ENCODE measurements around the gene LRR1. TPM values are rescaled to one million over a fixed set of nuclear protein-coding genes. Genes with fewer than 3 reads are reported as not detected.

LRR1 gene
- total and polyA plus RNA-seq, 9 of the 15 experiments (the other 6 are each of a cell fraction or from before 2014, with no cell fraction given), result 26.5 to 58.1 (median 31.8) TPM

DNA sequence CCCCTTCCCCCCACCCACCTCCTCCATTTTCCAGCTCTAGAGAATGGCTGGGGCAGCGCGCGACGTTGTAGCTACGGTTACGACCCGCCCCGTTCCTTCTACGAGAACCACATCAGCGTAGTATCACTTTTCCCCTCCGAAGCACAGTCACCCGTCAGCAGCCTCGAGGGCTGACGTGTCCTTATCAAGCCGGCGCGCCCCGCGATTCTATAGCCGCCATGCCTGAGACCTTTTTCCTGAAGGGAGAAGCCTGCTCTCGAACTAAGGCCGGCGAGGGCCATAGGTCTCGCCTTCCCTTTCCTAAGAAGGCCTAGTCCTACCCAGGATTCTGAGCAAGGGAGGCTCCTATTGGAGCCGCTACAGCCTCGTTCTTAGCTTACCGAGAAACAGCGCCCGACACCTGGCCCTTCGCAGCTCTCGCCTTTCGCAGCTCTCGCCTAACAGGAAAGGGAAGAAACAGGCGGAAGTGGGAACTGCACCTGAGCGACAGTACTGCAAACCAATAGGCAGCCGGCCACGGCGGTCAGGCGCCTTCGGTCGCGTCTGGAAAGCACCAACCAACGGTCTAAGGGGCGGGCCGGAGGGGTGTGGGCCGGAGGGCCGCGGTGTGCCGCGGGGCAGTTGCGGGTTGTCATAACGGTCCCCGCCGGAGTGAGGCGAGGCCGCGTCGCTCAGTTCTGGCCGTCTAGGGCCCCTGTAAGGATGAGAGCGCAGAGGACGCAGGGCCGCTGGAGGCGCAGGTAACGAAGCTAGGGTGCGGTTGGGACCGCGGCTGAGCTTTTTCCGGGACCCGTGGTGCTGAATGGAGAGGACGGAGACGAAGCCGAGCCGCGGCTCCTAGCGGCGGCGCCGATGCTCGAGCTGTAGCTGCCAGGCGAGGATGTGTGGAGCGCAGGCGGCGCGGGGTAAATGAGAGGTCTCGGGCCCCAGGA lies 21.7 kb downstream of the LRR1 start, which contains the start of the genes MGAT2 and RPL36AL:
TSS of gene MGAT2 (plus strand) at position 618 of the 932 bp plus-strand sequence. CDS start 470 bp downstream, outside the sequence.
TSS of gene RPL36AL (minus strand) at position 445 of the 932 bp plus-strand sequence. CDS start 1,522 bp downstream, outside the sequence.
- POLR2A ChIA-PET, result interaction anchor here (0.6 to 5.3 kb wide), 19 partner anchors 8 to 1178 kb away, joined by 3 to 36 read pairs (median 3); partner anchors contain the start of genes DNAAF2, KLHDC2, LRR1 and NEMF
- TF ChIP-seq HMGN3 (IDR thresholded peaks at IDR 0.05; ENCODE audit: borderline replicate concordance, extremely low read depth, insufficient read length, low read depth, low read length) (peak; percentile 70), ELF2 (CRISPR knock-in tag; IDR thresholded peaks at IDR 0.05) (peak; percentile 31; the same call in 1 of the 2 replicates), KLF6 (CRISPR knock-in tag; IDR thresholded peaks at IDR 0.05; ENCODE audit: borderline replicate concordance) (peak; percentile 82), FOS (IDR thresholded peaks at IDR 0.05; ENCODE audit: extremely low read depth, insufficient read length) (peak; percentile 90), TAF1 (IDR thresholded peaks at IDR 0.05; ENCODE audit: control insufficient read depth, extremely low read depth, insufficient read depth, low read length, severe bottlenecking) (peak; percentile 93), ZNF830 (CRISPR knock-in tag; IDR thresholded peaks at IDR 0.05) (0 out of 2 replicates have a peak, but pooled peaks have one; percentile 56), PHF20 (IDR thresholded peaks at IDR 0.05; ENCODE audit: partially characterized antibody) (peak; percentile 38), NFRKB (IDR thresholded peaks at IDR 0.05; ENCODE audit: low read depth) (peak; percentile 68; the same call in 1 of the 2 replicates), RBM25 (IDR thresholded peaks at IDR 0.05; ENCODE audit: low read depth, low read length, severe bottlenecking) (peak; percentile 85), PHF8 (IDR thresholded peaks at IDR 0.05; ENCODE audit: borderline replicate concordance, low read length) (peak; percentile 98), PTBP1 (IDR thresholded peaks at IDR 0.05; ENCODE audit: low read depth, low read length) (no peak), PHB (CRISPR knock-in tag; IDR thresholded peaks at IDR 0.05) (0 out of 2 replicates have a peak, but pooled peaks have one; percentile 38), RAD51 (IDR thresholded peaks at IDR 0.05; ENCODE audit: borderline replicate concordance, low read depth) (peak; percentile 36; the same call in 1 of the 2 replicates), CTBP1 (IDR thresholded peaks at IDR 0.05; ENCODE audit: borderline replicate concordance) (0 out of 2 replicates have a peak, but pooled peaks have one; percentile 18)
- TF ChIP-seq, protein P1, sequence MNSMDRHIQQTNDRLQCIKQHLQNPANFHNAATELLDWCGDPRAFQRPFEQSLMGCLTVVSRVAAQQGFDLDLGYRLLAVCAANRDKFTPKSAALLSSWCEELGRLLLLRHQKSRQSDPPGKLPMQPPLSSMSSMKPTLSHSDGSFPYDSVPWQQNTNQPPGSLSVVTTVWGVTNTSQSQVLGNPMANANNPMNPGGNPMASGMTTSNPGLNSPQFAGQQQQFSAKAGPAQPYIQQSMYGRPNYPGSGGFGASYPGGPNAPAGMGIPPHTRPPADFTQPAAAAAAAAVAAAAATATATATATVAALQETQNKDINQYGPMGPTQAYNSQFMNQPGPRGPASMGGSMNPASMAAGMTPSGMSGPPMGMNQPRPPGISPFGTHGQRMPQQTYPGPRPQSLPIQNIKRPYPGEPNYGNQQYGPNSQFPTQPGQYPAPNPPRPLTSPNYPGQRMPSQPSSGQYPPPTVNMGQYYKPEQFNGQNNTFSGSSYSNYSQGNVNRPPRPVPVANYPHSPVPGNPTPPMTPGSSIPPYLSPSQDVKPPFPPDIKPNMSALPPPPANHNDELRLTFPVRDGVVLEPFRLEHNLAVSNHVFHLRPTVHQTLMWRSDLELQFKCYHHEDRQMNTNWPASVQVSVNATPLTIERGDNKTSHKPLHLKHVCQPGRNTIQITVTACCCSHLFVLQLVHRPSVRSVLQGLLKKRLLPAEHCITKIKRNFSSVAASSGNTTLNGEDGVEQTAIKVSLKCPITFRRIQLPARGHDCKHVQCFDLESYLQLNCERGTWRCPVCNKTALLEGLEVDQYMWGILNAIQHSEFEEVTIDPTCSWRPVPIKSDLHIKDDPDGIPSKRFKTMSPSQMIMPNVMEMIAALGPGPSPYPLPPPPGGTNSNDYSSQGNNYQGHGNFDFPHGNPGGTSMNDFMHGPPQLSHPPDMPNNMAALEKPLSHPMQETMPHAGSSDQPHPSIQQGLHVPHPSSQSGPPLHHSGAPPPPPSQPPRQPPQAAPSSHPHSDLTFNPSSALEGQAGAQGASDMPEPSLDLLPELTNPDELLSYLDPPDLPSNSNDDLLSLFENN (IDR thresholded peaks at IDR 0.05; ENCODE audit: low read depth in 2 of 2, low read length in 2 of 2), result peak in 1 of 2 experiments; percentile 47; a peak in 1 of 4 replicates
- TF ChIP-seq, protein P2, sequence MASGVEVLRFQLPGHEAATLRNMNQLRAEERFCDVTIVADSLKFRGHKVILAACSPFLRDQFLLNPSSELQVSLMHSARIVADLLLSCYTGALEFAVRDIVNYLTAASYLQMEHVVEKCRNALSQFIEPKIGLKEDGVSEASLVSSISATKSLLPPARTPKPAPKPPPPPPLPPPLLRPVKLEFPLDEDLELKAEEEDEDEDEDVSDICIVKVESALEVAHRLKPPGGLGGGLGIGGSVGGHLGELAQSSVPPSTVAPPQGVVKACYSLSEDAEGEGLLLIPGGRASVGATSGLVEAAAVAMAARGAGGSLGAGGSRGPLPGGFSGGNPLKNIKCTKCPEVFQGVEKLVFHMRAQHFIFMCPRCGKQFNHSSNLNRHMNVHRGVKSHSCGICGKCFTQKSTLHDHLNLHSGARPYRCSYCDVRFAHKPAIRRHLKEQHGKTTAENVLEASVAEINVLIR (CRISPR knock-in tag; IDR thresholded peaks at IDR 0.05), result no peak

More for the DNA sequence above, 21.7 kb downstream of the LRR1 start, which contains the start of the genes MGAT2 and RPL36AL:
- Histone ChIP-seq H3K36me3 (ENCODE audit: control insufficient read depth, insufficient read depth, low read length) (peaks cover 53% of the 10 kb centered on the region), H3K4me2 (ENCODE audit: insufficient read depth, low read length) (peak within 1 kb of the TSS; percentile 82), H4K20me1 (replicated peaks; ENCODE audit: control insufficient read depth, insufficient read depth, low read length) (peaks cover 7% of the 10 kb centered on the region), H2AFZ (ENCODE audit: low read depth, low read length) (peak within 1 kb of the TSS; percentile 84), H3K9ac (ENCODE audit: insufficient read depth in 1 of 2, low read depth in 2 of 2, low read length in 2 of 2) (peak within 1 kb of the TSS; percentile 97 to 99), H3K9me1 (ENCODE audit: control insufficient read depth, insufficient read depth, low read length) (peaks cover 3% of the 10 kb centered on the region), H3K27ac (ENCODE audit: extremely low read depth, low read depth, low read length) (peak within 1 kb of the TSS; percentile 98), H3K79me2 (ENCODE audit: control insufficient read depth, insufficient read depth, low read length) (peaks cover 88% of the 10 kb centered on the region), H3K4me1 (replicated peaks in 1 of 2; ENCODE audit: control insufficient read depth in 2 of 2, insufficient read depth in 2 of 2, low read length in 2 of 2) (peaks cover 4 to 14% of the 10 kb centered on the region in 2 experiments; a peak in 4 of 5 replicates), H3K9me3 (replicated peaks; ENCODE audit: control insufficient read depth, insufficient read depth, low read depth, low read length) (no peaks in the 10 kb centered on the region), H3K4me3 (peak within 1 kb of the TSS; percentile 89), H3K27me3 (ENCODE audit: control insufficient read depth in 2 of 2, insufficient read depth in 2 of 2, low read length in 2 of 2) (no peaks in the 10 kb centered on the region)
- CTCF ChIA-PET (ENCODE audit: low intra/inter-chr PET ratio), result interaction anchor here (0.6 to 0.7 kb wide), 4 partner anchors 26 to 1046 kb away, joined by 3 read pairs; partner anchors contain the start of gene RPS29
- no TSS peak for BruUV-seq (replicated peaks)
- FAIRE-seq (peak; percentile 93), ATAC-seq (peak; percentile 90), DNase-seq (ENCODE audit: extremely low read depth in 1 of 4, low spot score in 3 of 4) (peak; percentile 91 to 97 (median 94))
- intact Hi-C loops (cut with micrococcal nuclease), result loop anchor here (1.0 to 10.0 kb wide), 3 partner anchors 22 to 156 kb away; partner anchors contain the start of genes LRR1 and RPS29
- WGBS (ENCODE audit: insufficient coverage, low coverage, missing lambda C conversion rate), result 0% methylated on average over 47 of the region's 85 CpGs
- in situ Hi-C loops (cut with MboI), result no loop called here

All from K562 (cell line).